MCF 10A (cell line): ENCODE measurements around the gene DEFB119. TPM values are rescaled to one million over a fixed set of nuclear protein-coding genes. Genes with fewer than 3 reads are reported as not detected.
"Not testable (repeated sequence)": the region's sequence is repeated elsewhere in the genome, so short reads cannot be mapped to it uniquely, and the experiment has no call there.

Experiments used
- BruUV-seq: library from RNA; stranded (reverse); fragments of 400-500 nt; replicated peaks from 2 replicates; lab custom pipeline; 2021; lab: Mats Ljungman, UMichigan
- CTCF ChIA-PET: fragments of 300-600 bp; sonication (Branson Sonifier 250); formaldehyde crosslinking; extraction: SDS; loops from one replicate; lab custom pipeline; 2021; ENCODE audit warnings: antibody characterized with exemption, inconsistent platforms; lab: Yijun Ruan, JAX
- POLR2A ChIA-PET: fragments of 300-600, 350-650 bp; sonication (Branson Sonifier 250); formaldehyde crosslinking; extraction: SDS; loops from one replicate; lab custom pipeline; 2020; ENCODE audit warnings: antibody characterized with exemption, inconsistent platforms; lab: Yijun Ruan, JAX
- DNase-seq: peaks from one replicate; pipeline ENCODE4 v3.0.0-alpha.2; 2018; ENCODE audit not compliant: unreplicated experiment
- H3K27ac Mint-ChIP-seq: one replicate; pipeline ENCODE4 v1.8.0; 2022; ENCODE audit warnings: mild to moderate bottlenecking, low read depth, mixed read lengths; ENCODE audit not compliant: unreplicated experiment
- H3K27me3 Mint-ChIP-seq: one replicate; pipeline ENCODE4 v1.8.0; 2022; ENCODE audit warnings: mixed read lengths; ENCODE audit not compliant: insufficient read depth, unreplicated experiment
- H3K36me3 Mint-ChIP-seq: one replicate; pipeline ENCODE4 v1.8.0; 2022; ENCODE audit warnings: mild to moderate bottlenecking, moderate library complexity, mixed read lengths; ENCODE audit not compliant: insufficient read depth, unreplicated experiment
- H3K4me1 Mint-ChIP-seq: one replicate; pipeline ENCODE4 v1.8.0; 2022; ENCODE audit warnings: mixed read lengths; ENCODE audit not compliant: insufficient read depth, unreplicated experiment
- H3K4me3 Mint-ChIP-seq: one replicate; pipeline ENCODE4 v1.8.0; 2022; ENCODE audit warnings: mild to moderate bottlenecking, moderate library complexity, mixed read lengths; ENCODE audit not compliant: unreplicated experiment
- H3K9me3 Mint-ChIP-seq: one replicate; pipeline ENCODE4 v1.8.0; 2022; ENCODE audit warnings: mixed read lengths; ENCODE audit not compliant: unreplicated experiment
- CTCF ChIP-seq: fragments of 200-600 bp; IDR thresholded peaks from one replicate; pipeline ENCODE4 v1.8.0; 2022; ENCODE audit warnings: antibody characterized with exemption, mild to moderate bottlenecking; ENCODE audit not compliant: unreplicated experiment
- intact Hi-C: fragments of 100-400 bp; cut with micrococcal nuclease; formaldehyde crosslinking; loops from 2 replicates; pipeline ENCODE4 v1.14.1; 2022
- total RNA-seq: library from RNA; stranded (reverse); gene quantifications from 2 replicates; pipeline ENCODE4 v1.2.3, GENCODE V29; 2022

The DEFB119 gene
- total RNA-seq, 1 experiment from 2014 or later, result not detected

GRCh38 chr20:31374346-31374745 is 16.0 kb downstream of the DEFB119 start:
- Mint-ChIP-seq H3K36me3 (no peaks in the 10 kb centered on the region), H3K4me1 (no peaks in the 10 kb centered on the region), H3K27ac (no peak overlapping the region), H3K27me3 (peaks cover 55% of the 10 kb centered on the region), H3K9me3 (no peaks in the 10 kb centered on the region), H3K4me3 (no peak overlapping the region)
- no peak for TF ChIP-seq CTCF
- intact Hi-C loops, result no loop called here
- no TSS peak for BruUV-seq
- ChIA-PET POLR2A (no interaction called here), CTCF (no interaction called here)
- no peak for DNase-seq

GRCh38 chr20:31368301-31368700 is 22.1 kb downstream of the DEFB119 start, which contains the start of gene DEFB118:
DEFB118 (plus strand) TSS chr20:31368601; CDS start chr20:31368651, 50 bp downstream.
- Mint-ChIP-seq H3K36me3 (no peaks in the 10 kb centered on the region), H3K27ac (no peak within 1 kb of the TSS), H3K4me3 (no peak within 1 kb of the TSS), H3K27me3 (peaks cover 33% of the 10 kb centered on the region), H3K4me1 (no peaks in the 10 kb centered on the region), H3K9me3 (no peaks in the 10 kb centered on the region)
- no TSS peak for BruUV-seq
- intact Hi-C loops, result no loop called here
- ChIA-PET POLR2A (interaction anchor here (1.1 kb wide), 1 partner anchor 24 kb away, joined by 3 read pairs; no protein-coding TSS in a partner anchor), CTCF (interaction anchor here (0.6 to 1.3 kb wide), 3 partner anchors 10 to 180 kb away, joined by 3 to 4 read pairs (median 3); partner anchors contain the start of gene HM13)
- no peak for DNase-seq
- TF ChIP-seq CTCF, result no peak

GRCh38 chr20:31364272-31364671 is 26.1 kb downstream of the DEFB119 start:
- POLR2A ChIA-PET, DNase-seq, H3K4me3 Mint-ChIP-seq, H3K27ac Mint-ChIP-seq, H3K4me1 Mint-ChIP-seq, BruUV-seq, H3K9me3 Mint-ChIP-seq, CTCF ChIA-PET, H3K36me3 Mint-ChIP-seq, intact Hi-C loops: not testable (repeated sequence)
- H3K27me3 Mint-ChIP-seq, result peaks cover 12% of the 10 kb centered on the region

- CTCF ChIA-PET, result no interaction called here
- no peaks in the 10 kb centered on the region for H3K36me3 Mint-ChIP-seq
- POLR2A ChIA-PET, result interaction anchor here (0.7 kb wide), 1 partner anchor 10 kb away, joined by 3 read pairs; no protein-coding TSS in a partner anchor
- BruUV-seq, result no TSS peak
- no peak for DNase-seq
- H3K9me3 Mint-ChIP-seq, result no peaks in the 10 kb centered on the region
- H3K27ac Mint-ChIP-seq, result no peak overlapping the region
- no peak overlapping the region for H3K4me3 Mint-ChIP-seq
- intact Hi-C loops, result no loop called here
- no peak for TF ChIP-seq CTCF
- peaks cover 9% of the 10 kb centered on the region for H3K27me3 Mint-ChIP-seq
- H3K4me1 Mint-ChIP-seq, result no peaks in the 10 kb centered on the region
Measured at GRCh38 chr20:31363295-31363694, 27.1 kb downstream of the DEFB119 start.
